ENCODE results near the gene SP9.
A peak's percentile ranks its signal among the peaks of the same experiment; 100 is the strongest.

SP9 gene

DNA sequence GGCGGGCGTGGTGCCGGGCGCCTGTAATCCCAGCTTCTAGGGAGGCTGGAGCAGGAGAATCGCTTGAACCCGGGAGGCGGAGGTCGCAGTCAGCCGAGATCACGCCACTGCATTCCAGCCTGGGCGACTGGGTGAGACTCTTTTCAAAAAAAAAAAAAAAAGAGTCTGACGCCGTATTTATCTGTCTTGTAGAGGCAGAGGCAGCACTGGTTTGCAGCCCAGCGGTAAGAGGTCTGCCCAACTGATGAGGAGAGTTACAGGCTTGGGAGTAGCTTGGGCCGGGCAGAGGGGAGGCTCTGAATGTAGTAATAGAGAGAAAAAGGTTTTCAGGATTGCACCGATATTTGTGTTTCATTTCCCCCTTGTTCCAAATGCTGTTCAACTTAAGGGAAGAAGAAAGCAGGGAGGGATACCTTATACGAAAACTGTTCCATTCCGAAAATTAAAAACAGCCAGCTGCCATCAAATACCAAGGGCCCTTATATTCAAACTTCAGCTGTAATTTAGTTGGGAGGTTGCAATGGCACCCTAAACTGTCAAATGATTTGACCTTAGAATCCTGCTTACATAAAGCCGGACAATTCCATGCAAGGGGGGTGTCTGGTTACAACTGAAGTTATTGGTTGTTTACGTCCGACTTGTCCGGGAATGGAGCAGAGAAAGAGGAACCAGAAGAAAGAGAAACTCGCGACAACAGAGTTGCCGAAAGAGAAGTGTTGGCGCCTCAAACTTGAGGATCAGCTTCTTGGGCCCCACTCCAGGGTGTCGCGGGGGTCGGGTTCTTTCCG lies 9.2 kb upstream of the SP9 start:
- no CpG with 5 or more reads among the region's 30 CpGs for WGBS, 2 donors (ENCODE audit: extremely low coverage in 2 of 2, insufficient read length in 2 of 2, insufficient replicate concordance in 1 of 2)
- peaks cover 28 to 86% (median 48%) of the 10 kb centered on the region in 3 experiments for H3K27me3 ChIP-seq (ENCODE audit: control insufficient read depth in 3 of 3, insufficient read depth in 3 of 3, low read depth in 1 of 3, low read length in 3 of 3)

GRCh38 chr2:174326161-174327020 lies 8.4 kb upstream of the SP9 start:
- H3K36me3 ChIP-seq (replicated peaks in 1 of 2; ENCODE audit: control insufficient read depth in 2 of 2, insufficient read depth in 2 of 2, low read length in 2 of 2): no peaks in the 10 kb centered on the region
- H4K8ac ChIP-seq (ENCODE audit: low read depth, low read length): no peak overlapping the region
- H3K4ac ChIP-seq (ENCODE audit: low read length): no peak overlapping the region
- H3K27ac ChIP-seq (replicated peaks; ENCODE audit: low read length): no peak overlapping the region
- no peaks in the 10 kb centered on the region for H3K79me1 ChIP-seq (ENCODE audit: low read depth, low read length)
- H2AK5ac ChIP-seq (ENCODE audit: low read depth, low read length): no peak overlapping the region
- peaks cover 11 to 16% of the 10 kb centered on the region in 2 donors for H3K4me1 ChIP-seq (ENCODE audit: control insufficient read depth in 2 of 2, insufficient read depth in 1 of 2, low read depth in 1 of 2, low read length in 2 of 2)
- H2BK15ac ChIP-seq (ENCODE audit: low read length): no peak overlapping the region
- WGBS, 2 donors (ENCODE audit: extremely low coverage in 2 of 2, insufficient read length in 2 of 2, insufficient replicate concordance in 1 of 2): no CpG with 5 or more reads among the region's 63 CpGs
- peak overlapping the region; percentile 95 for H3K4me2 ChIP-seq (ENCODE audit: insufficient read depth, low read length, poor library complexity, severe bottlenecking)
- no peak overlapping the region for H2BK12ac ChIP-seq (ENCODE audit: low read length)
- H3K27me3 ChIP-seq (ENCODE audit: control insufficient read depth in 3 of 3, insufficient read depth in 3 of 3, low read depth in 1 of 3, low read length in 3 of 3): peaks cover 28 to 88% (median 57%) of the 10 kb centered on the region in 3 experiments
- peak overlapping the region; percentile 75 for H3K9ac ChIP-seq (ENCODE audit: low read depth, low read length, poor library complexity)
- H2BK5ac ChIP-seq (ENCODE audit: low read length): peak overlapping the region; percentile 9
- H3K14ac ChIP-seq (ENCODE audit: low read length): peak overlapping the region; percentile 40
- peaks cover 0 to 10% of the 10 kb centered on the region in 2 donors for H3K9me3 ChIP-seq (replicated peaks in 1 of 2; ENCODE audit: control insufficient read depth in 2 of 2, insufficient read depth in 1 of 2, low read depth in 1 of 2, low read length in 2 of 2)
- DNase-seq (ENCODE audit: low spot score): peak; percentile 29
- H3K18ac ChIP-seq (ENCODE audit: low read length): peak overlapping the region; percentile 93
- H3K4me3 ChIP-seq (ENCODE audit: low read length in 2 of 2): peak overlapping the region; percentile 33 to 79
- no peak overlapping the region for H4K91ac ChIP-seq (ENCODE audit: low read depth, low read length, poor library complexity)
- no peak overlapping the region for H2BK120ac ChIP-seq (ENCODE audit: low read depth, low read length)
- peak overlapping the region; percentile 90 for H3K23ac ChIP-seq (ENCODE audit: low read depth, low read length, poor library complexity)
- peak overlapping the region; percentile 90 for H2AFZ ChIP-seq (ENCODE audit: low read length)

More for the DNA sequence above, 9.2 kb upstream of the SP9 start:
- no peak overlapping the region for H2BK15ac ChIP-seq (ENCODE audit: low read length)
- H2AFZ ChIP-seq (ENCODE audit: low read length): peak overlapping the region; percentile 90
- peak overlapping the region; percentile 21 to 79 for H3K4me3 ChIP-seq (ENCODE audit: low read length in 2 of 2)
- peaks cover 9 to 12% of the 10 kb centered on the region in 2 donors for H3K4me1 ChIP-seq (ENCODE audit: control insufficient read depth in 2 of 2, insufficient read depth in 1 of 2, low read depth in 1 of 2, low read length in 2 of 2)
- H3K27ac ChIP-seq (replicated peaks; ENCODE audit: low read length): no peak overlapping the region
- H4K8ac ChIP-seq (ENCODE audit: low read depth, low read length): no peak overlapping the region
- no peak overlapping the region for H2BK5ac ChIP-seq (ENCODE audit: low read length)
- peak overlapping the region; percentile 1 for H3K18ac ChIP-seq (ENCODE audit: low read length)
- no peak overlapping the region for H2BK120ac ChIP-seq (ENCODE audit: low read depth, low read length)
- peak overlapping the region; percentile 95 for H3K4me2 ChIP-seq (ENCODE audit: insufficient read depth, low read length, poor library complexity, severe bottlenecking)
- H4K91ac ChIP-seq (ENCODE audit: low read depth, low read length, poor library complexity): no peak overlapping the region
- H3K36me3 ChIP-seq (replicated peaks in 1 of 2; ENCODE audit: control insufficient read depth in 2 of 2, insufficient read depth in 2 of 2, low read length in 2 of 2): no peaks in the 10 kb centered on the region
- H2BK12ac ChIP-seq (ENCODE audit: low read length): no peak overlapping the region
- H3K9me3 ChIP-seq (replicated peaks in 1 of 2; ENCODE audit: control insufficient read depth in 2 of 2, insufficient read depth in 1 of 2, low read depth in 1 of 2, low read length in 2 of 2): peaks cover 0 to 7% of the 10 kb centered on the region in 2 donors
- no peak overlapping the region for H3K4ac ChIP-seq (ENCODE audit: low read length)
- H3K79me1 ChIP-seq (ENCODE audit: low read depth, low read length): no peaks in the 10 kb centered on the region
- no peak overlapping the region for H3K9ac ChIP-seq (ENCODE audit: low read depth, low read length, poor library complexity)
- H3K14ac ChIP-seq (ENCODE audit: low read length): no peak overlapping the region
- no peak overlapping the region for H2AK5ac ChIP-seq (ENCODE audit: low read depth, low read length)
- peak; percentile 41 for DNase-seq (ENCODE audit: low spot score)
- H3K23ac ChIP-seq (ENCODE audit: low read depth, low read length, poor library complexity): no peak overlapping the region

DNA sequence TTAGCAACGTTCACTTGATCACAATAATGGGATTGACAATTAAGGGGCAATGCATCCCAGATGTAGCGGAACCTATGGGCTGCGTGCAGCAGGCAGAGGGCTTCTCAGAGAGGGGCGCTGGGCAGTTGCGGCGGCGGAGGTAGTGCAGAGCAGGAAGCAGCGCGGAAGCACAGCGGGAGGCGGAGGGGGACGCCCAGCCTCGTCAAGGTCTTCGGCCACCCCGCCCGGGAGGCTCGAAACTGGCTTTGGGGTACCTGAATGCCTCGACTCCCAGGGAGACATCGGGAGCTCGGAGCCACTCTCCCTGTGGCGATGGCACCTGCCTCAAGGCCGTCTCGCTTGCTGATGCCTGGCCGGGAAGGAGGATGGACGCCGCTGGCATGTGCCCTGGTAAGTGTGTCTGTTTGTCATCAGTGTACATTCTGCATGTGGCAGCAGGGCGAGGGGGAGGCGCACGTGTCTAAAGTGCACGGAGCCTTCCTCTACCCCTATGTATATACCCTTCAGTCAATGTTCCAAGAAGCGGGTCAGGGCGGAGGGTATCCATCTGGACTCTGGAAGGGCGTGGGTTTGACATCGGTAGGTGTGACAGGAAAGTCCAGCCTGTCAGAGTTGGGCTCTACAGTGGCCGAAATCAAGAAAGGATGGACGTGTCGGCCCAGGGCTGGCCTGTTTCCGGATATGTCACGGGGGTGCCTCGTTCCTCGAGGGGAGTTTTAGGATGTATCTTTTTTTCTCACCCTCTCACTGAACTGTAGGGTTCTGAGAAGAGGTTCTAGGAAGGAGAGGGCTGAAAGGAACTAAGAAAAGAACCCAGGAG lies 7.5 kb upstream of the SP9 start:
- no CpG with 5 or more reads among the region's 41 CpGs for WGBS, 2 donors (ENCODE audit: extremely low coverage in 2 of 2, insufficient read length in 2 of 2, insufficient replicate concordance in 1 of 2)
- Histone ChIP-seq H3K4ac (ENCODE audit: low read length) (no peak overlapping the region), H3K4me3 (ENCODE audit: low read length in 2 of 2) (peak overlapping the region; percentile 33 to 79), H3K18ac (ENCODE audit: low read length) (peak overlapping the region; percentile 84), H3K9ac (ENCODE audit: low read depth, low read length, poor library complexity) (no peak overlapping the region), H4K8ac (ENCODE audit: low read depth, low read length) (no peak overlapping the region), H3K27ac (replicated peaks; ENCODE audit: low read length) (no peak overlapping the region), H3K79me1 (ENCODE audit: low read depth, low read length) (no peaks in the 10 kb centered on the region), H3K14ac (ENCODE audit: low read length) (no peak overlapping the region), H2AK5ac (ENCODE audit: low read depth, low read length) (peak overlapping the region; percentile 38), H2BK12ac (ENCODE audit: low read length) (no peak overlapping the region), H2BK5ac (ENCODE audit: low read length) (peak overlapping the region; percentile 9), H3K4me1 (ENCODE audit: control insufficient read depth in 2 of 2, insufficient read depth in 1 of 2, low read depth in 1 of 2, low read length in 2 of 2) (peaks cover 11 to 18% of the 10 kb centered on the region in 2 donors), H3K23ac (ENCODE audit: low read depth, low read length, poor library complexity) (peak overlapping the region; percentile 90), H2BK120ac (ENCODE audit: low read depth, low read length) (no peak overlapping the region), H4K91ac (ENCODE audit: low read depth, low read length, poor library complexity) (no peak overlapping the region), H3K36me3 (replicated peaks in 1 of 2; ENCODE audit: control insufficient read depth in 2 of 2, insufficient read depth in 2 of 2, low read length in 2 of 2) (no peaks in the 10 kb centered on the region), H2BK15ac (ENCODE audit: low read length) (peak overlapping the region; percentile 78), H3K27me3 (ENCODE audit: control insufficient read depth in 3 of 3, insufficient read depth in 3 of 3, low read depth in 1 of 3, low read length in 3 of 3) (peaks cover 28 to 94% (median 61%) of the 10 kb centered on the region in 3 experiments), H3K9me3 (replicated peaks in 1 of 2; ENCODE audit: control insufficient read depth in 2 of 2, insufficient read depth in 1 of 2, low read depth in 1 of 2, low read length in 2 of 2) (peaks cover 0 to 10% of the 10 kb centered on the region in 2 donors), H3K4me2 (ENCODE audit: insufficient read depth, low read length, poor library complexity, severe bottlenecking) (peak overlapping the region; percentile 95), H2AFZ (ENCODE audit: low read length) (peak overlapping the region; percentile 90)
- no peak for DNase-seq (ENCODE audit: low spot score)
